ENCODE measurements around the gene ZNF638.

Gene ZNF638

GRCh38 chr2:71455011-71455740 is 123.6 kb downstream of the ZNF638 start:
- no peak for DNase-seq (ENCODE audit: low read depth in 2 of 2)

- DNase-seq (ENCODE audit: low read depth in 2 of 2): no peak
These were observed 124.4 kb downstream of the ZNF638 start for GRCh38 chr2:71455741-71456569.

- no peak for DNase-seq (ENCODE audit: low read depth in 2 of 2)
These were observed 125.0 kb downstream of the ZNF638 start for GRCh38 chr2:71456617-71457016.

- no peak for DNase-seq (ENCODE audit: low read depth in 2 of 2)
These were observed 125.7 kb downstream of the ZNF638 start for GRCh38 chr2:71457123-71457915.

- DNase-seq (ENCODE audit: low read depth in 2 of 2): no peak
These were observed 126.3 kb downstream of the ZNF638 start for GRCh38 chr2:71457923-71458322.

GRCh38 chr2:71458413-71459083 is 127.0 kb downstream of the ZNF638 start:
- DNase-seq (ENCODE audit: low read depth in 2 of 2): no peak

- no peak for DNase-seq (ENCODE audit: low read depth in 2 of 2)
These were observed 127.5 kb downstream of the ZNF638 start for GRCh38 chr2:71459084-71459431.

- DNase-seq (ENCODE audit: low read depth in 2 of 2): no peak
These were observed 128.5 kb downstream of the ZNF638 start for GRCh38 chr2:71460056-71460455.

GRCh38 chr2:71460595-71461303 is 129.2 kb downstream of the ZNF638 start:
- no peak for DNase-seq (ENCODE audit: low read depth in 2 of 2)

GRCh38 chr2:71461304-71461671 is 129.7 kb downstream of the ZNF638 start:
- no peak for DNase-seq (ENCODE audit: low read depth in 2 of 2)

- no peak for DNase-seq (ENCODE audit: low read depth in 2 of 2)
These were observed 130.5 kb downstream of the ZNF638 start for GRCh38 chr2:71462056-71462605.

- DNase-seq (ENCODE audit: low read depth in 2 of 2): no peak
These were observed 131.2 kb downstream of the ZNF638 start for GRCh38 chr2:71462641-71463341.

GRCh38 chr2:71463342-71463654 is 131.7 kb downstream of the ZNF638 start:
- no peak for DNase-seq (ENCODE audit: low read depth in 2 of 2)

GRCh38 chr2:71464389-71464788 is 132.8 kb downstream of the ZNF638 start:
- DNase-seq (ENCODE audit: low read depth in 2 of 2): no peak

- no peak for DNase-seq (ENCODE audit: low read depth in 2 of 2)
These were observed 133.8 kb downstream of the ZNF638 start for GRCh38 chr2:71465356-71465755.

GRCh38 chr2:71465961-71466300 is 134.3 kb downstream of the ZNF638 start:
- no peak for DNase-seq (ENCODE audit: low read depth in 2 of 2)

GRCh38 chr2:71466301-71467179 is 135.0 kb downstream of the ZNF638 start:
- no peak for DNase-seq (ENCODE audit: low read depth in 2 of 2)

GRCh38 chr2:71467180-71467815 is 135.7 kb downstream of the ZNF638 start:
- DNase-seq (ENCODE audit: low read depth in 2 of 2): no peak

All from fibroblast of skin of left quadriceps (primary cell).